HUDEP-2 (cell line): ENCODE results near the gene FBXL20.
"Not testable (repeated sequence)": the region's sequence is repeated elsewhere in the genome, so short reads cannot be mapped to it uniquely, and the experiment has no call there.

ENCODE experiments used
- DNase-seq, 76 experiments: peaks; one replicate each; lab custom pipeline; 2025; ENCODE audit not compliant: unreplicated experiment in 76 of 76; lab: John Stamatoyannopoulos, UW

Gene FBXL20

GRCh38 chr17:39401412-39402243 lies at the start of gene FBXL20:
Gene FBXL20, minus strand, starts transcription at chr17:39401626. Its CDS starts 224 bp downstream, at chr17:39401402.
- peak in 75 of 76 experiments; percentile 30 to 92 (median 79) for DNase-seq

- peak in 75 of 76 experiments; percentile 21 to 98 (median 91) for DNase-seq
These were observed 49.6 kb upstream of the FBXL20 start, which contains the start of gene MED1 for GRCh38 chr17:39450847-39451581. Gene MED1, minus strand, starts transcription at chr17:39451263. Its CDS starts 201 bp downstream, at chr17:39451062.

- no peak for DNase-seq
These were observed 48.6 kb upstream of the FBXL20 start for GRCh38 chr17:39450051-39450450.

GRCh38 chr17:39447561-39447960 lies 46.1 kb upstream of the FBXL20 start:
- no peak for DNase-seq

GRCh38 chr17:39443326-39443725 lies 41.9 kb upstream of the FBXL20 start:
- DNase-seq = no peak

- not testable (repeated sequence) for DNase-seq
These were observed 38.4 kb upstream of the FBXL20 start for GRCh38 chr17:39439868-39440267.

- DNase-seq = no peak
These were observed 28.2 kb upstream of the FBXL20 start for GRCh38 chr17:39429600-39429999.

- peak in 27 of 76 experiments; percentile 2 to 78 (median 32) for DNase-seq
These were observed 14.7 kb upstream of the FBXL20 start for GRCh38 chr17:39416141-39416540.

GRCh38 chr17:39410279-39410678 lies 8.9 kb upstream of the FBXL20 start:
- no peak for DNase-seq

- no peak for DNase-seq
These were observed 6.9 kb upstream of the FBXL20 start for GRCh38 chr17:39408360-39408759.

- DNase-seq = no peak
These were observed 5.5 kb upstream of the FBXL20 start for GRCh38 chr17:39406951-39407350.

- DNase-seq = no peak
These were observed 4.0 kb upstream of the FBXL20 start for GRCh38 chr17:39405436-39405835.

GRCh38 chr17:39404542-39405378 lies 3.3 kb upstream of the FBXL20 start:
- DNase-seq = peak in 1 of 76 experiments; percentile 3

- no peak for DNase-seq
These were observed 1.6 kb upstream of the FBXL20 start for GRCh38 chr17:39402890-39403605.

- DNase-seq = peak in 75 of 76 experiments; percentile 39 to 95 (median 85)
These were observed 941 bp upstream of the FBXL20 start for GRCh38 chr17:39402244-39402889.

GRCh38 chr17:39400547-39401411 lies 647 bp downstream of the FBXL20 start:
- peak in 1 of 76 experiments; percentile 23 for DNase-seq

GRCh38 chr17:39399791-39400190 lies 1.6 kb downstream of the FBXL20 start:
- no peak for DNase-seq

GRCh38 chr17:39393736-39394135 lies 7.7 kb downstream of the FBXL20 start:
- no peak for DNase-seq

- DNase-seq = no peak
These were observed 10.0 kb downstream of the FBXL20 start for GRCh38 chr17:39391448-39391847.
